Activated CD4-positive, alpha-beta T cell treated with anti-CD3 and anti-CD28 coated beads, Interleukin-2, amount 50 U/mL, for 4 hours (primary cell): Measurements from ENCODE around the gene RNF208.
A peak's percentile ranks its signal among the peaks of the same experiment; 100 is the strongest.

Experiments used
- DNase-seq, 2 experiments: peaks; one replicate each; pipeline ENCODE4 v3.0.0-alpha.2; 2020

The RNF208 gene

GRCh38 chr9:137226338-137227053, 4.5 kb upstream of the RNF208 start:
- DNase-seq: no peak

- DNase-seq: no peak
These were observed 3.8 kb upstream of the RNF208 start for GRCh38 chr9:137225699-137226331.

- no peak for DNase-seq
These were observed 3.0 kb upstream of the RNF208 start, which contains the start of gene CYSRT1 for GRCh38 chr9:137224830-137225694. Gene CYSRT1, plus strand, starts transcription at chr9:137225174. Its CDS starts 448 bp downstream, at chr9:137225622.

- peak; percentile 98 to 99 for DNase-seq
These were observed 1.3 kb upstream of the RNF208 start for GRCh38 chr9:137223078-137223970.

- no peak for DNase-seq
These were observed 431 bp downstream of the RNF208 start for GRCh38 chr9:137221506-137222111.

GRCh38 chr9:137221095-137221505, 940 bp downstream of the RNF208 start:
- DNase-seq: no peak

GRCh38 chr9:137220317-137221094, 1.5 kb downstream of the RNF208 start:
- DNase-seq: no peak

GRCh38 chr9:137219757-137220316, 2.2 kb downstream of the RNF208 start:
- no peak for DNase-seq

- no peak for DNase-seq
These were observed 3.2 kb downstream of the RNF208 start for GRCh38 chr9:137218754-137219271.

GRCh38 chr9:137218212-137218753, 3.8 kb downstream of the RNF208 start:
- DNase-seq: no peak

- no peak for DNase-seq
These were observed 4.5 kb downstream of the RNF208 start for GRCh38 chr9:137217276-137218211.

- DNase-seq: no peak
These were observed 5.7 kb downstream of the RNF208 start for GRCh38 chr9:137216188-137216965.

- no peak for DNase-seq
These were observed 6.6 kb downstream of the RNF208 start for GRCh38 chr9:137215196-137215986.

- DNase-seq: no peak
These were observed 7.4 kb downstream of the RNF208 start for GRCh38 chr9:137214620-137215019.

GRCh38 chr9:137213160-137214060, 8.6 kb downstream of the RNF208 start:
- DNase-seq: no peak

- no peak for DNase-seq
These were observed 9.5 kb downstream of the RNF208 start for GRCh38 chr9:137212520-137212919.
